Ovary (tissue), 3 donors: ENCODE data around the gene CISD2.

Source experiments
- CTCF ChIP-seq, 3 donors: fragments of 450-650 bp in 2 of 3; fragments of 200-600 bp in 1 of 3; IDR thresholded peaks; one replicate each; pipeline versions ENCODE4 v1.5.1 to v1.8.0; 2016 to 2022; ENCODE audit warnings: antibody characterized with exemption in 3 of 3, mild to moderate bottlenecking in 1 of 3
- EP300 ChIP-seq: sonication (generic); formaldehyde crosslinking; IDR thresholded peaks from one replicate; pipeline ENCODE4 v1.6.1; 2017; ENCODE audit warnings: antibody characterized with exemption
- POLR2A ChIP-seq: fragments of 450-650 bp; IDR thresholded peaks from one replicate; pipeline ENCODE4 v1.6.1; 2017; ENCODE audit warnings: antibody characterized with exemption, mild to moderate bottlenecking, moderate library complexity
- donor health status: DM: no; HTN: no; CAD: no.

GRCh38 chr4:102918859-102919258, 50.1 kb downstream of the CISD2 start:
- TF ChIP-seq EP300 (no peak), CTCF (IDR thresholded peaks at IDR 0.05) (no peak), POLR2A (no peak)
